SU-DHL-6 (cell line): Measurements from ENCODE around the gene ADD2.

Source experiments
- CTCF ChIP-seq: fragments of 200-600 bp; sonication (generic); IDR thresholded peaks from one replicate; pipeline ENCODE4 v1.5.1; 2017; ENCODE audit warnings: antibody characterized with exemption, mild to moderate bottlenecking, low read length, moderate library complexity; ENCODE audit not compliant: insufficient read depth, poor library complexity, severe bottlenecking
- EZH2phosphoT487 ChIP-seq: fragments of 200-600 bp; sonication (generic), shearing (Covaris generic); conservative IDR thresholded peaks from 2 replicates; pipeline ENCODE4 v1.6.1; 2018; ENCODE audit warnings: mild to moderate bottlenecking, antibody characterized with exemption, low read length, moderate library complexity, mixed read lengths

- TF ChIP-seq CTCF = no peak
- TF ChIP-seq EZH2phosphoT487 = no peak
Measured at GRCh38 chr2:70706026-70706795, 61.8 kb downstream of the ADD2 start.
